NCI-H510A treated with DMSO at 0.1 percent for 48 hours (cell line): Measurements from ENCODE around the gene ZNF385B.

ENCODE experiments used
- DNase-seq: peaks from one replicate; lab custom pipeline; 2025; lab: John Stamatoyannopoulos, UW

The ZNF385B gene

GRCh38 chr2:179440642-179441251, 420.7 kb downstream of the ZNF385B start:
- DNase-seq, result peak; percentile 71

- no peak for DNase-seq
Measured at GRCh38 chr2:179438654-179439053, 422.8 kb downstream of the ZNF385B start.

DNA sequence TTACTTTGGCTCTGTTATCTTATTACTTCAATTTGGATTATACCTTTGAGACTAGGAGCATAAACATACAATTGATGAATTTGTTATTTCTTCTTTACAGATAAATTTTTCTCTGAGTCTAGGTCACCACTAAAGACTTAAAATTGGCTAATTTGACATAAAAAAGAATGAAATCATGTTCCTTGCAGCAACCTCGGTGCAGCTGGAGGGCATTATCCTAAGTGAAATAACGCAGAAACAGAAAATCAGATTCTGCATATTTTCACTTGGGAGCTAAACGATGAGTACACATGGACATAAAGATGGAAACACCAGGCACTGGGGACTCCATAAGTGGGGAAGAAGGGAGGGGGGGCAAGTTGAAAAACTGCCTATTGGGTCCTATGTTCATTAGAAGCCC, 424.0 kb downstream of the ZNF385B start:
- no peak for DNase-seq

DNA sequence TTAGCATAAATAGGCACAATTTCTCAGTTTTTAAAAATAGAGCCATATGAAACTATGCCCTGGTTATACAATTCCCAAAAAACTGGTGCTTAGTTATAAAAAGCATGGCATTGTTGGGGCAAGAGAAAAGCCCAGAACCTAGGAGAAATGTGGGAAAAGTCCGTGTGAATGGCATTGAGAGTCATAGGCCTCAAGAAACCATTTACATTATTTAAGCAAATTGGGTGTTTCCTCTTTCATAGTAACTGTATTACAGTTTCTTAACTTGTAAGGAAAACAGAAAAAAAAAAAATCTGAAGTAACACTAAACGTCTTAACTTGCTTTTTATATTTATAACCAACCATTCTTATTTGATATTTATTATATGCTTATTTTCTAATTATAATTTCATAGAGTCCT, 425.8 kb downstream of the ZNF385B start:
- no peak for DNase-seq

DNA sequence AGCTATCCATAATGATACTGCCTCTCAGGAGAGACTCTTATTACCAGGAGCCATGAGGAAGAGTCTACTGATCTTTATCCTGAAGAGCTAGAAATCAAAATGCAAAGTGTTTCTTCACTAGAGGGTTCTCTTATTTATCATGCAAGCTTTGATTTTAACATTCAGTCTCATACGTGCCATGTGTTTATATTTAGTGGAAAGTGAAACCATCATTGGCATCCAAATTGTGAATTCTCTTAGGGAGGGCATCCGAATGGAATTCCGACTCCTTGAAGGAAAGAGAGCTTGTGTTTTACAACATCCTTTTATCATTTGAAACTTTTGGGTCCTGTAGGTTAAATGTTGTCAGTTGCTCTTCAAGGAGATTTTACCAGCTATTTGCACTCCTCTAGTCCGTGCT, 426.4 kb downstream of the ZNF385B start:
- no peak for DNase-seq

DNA sequence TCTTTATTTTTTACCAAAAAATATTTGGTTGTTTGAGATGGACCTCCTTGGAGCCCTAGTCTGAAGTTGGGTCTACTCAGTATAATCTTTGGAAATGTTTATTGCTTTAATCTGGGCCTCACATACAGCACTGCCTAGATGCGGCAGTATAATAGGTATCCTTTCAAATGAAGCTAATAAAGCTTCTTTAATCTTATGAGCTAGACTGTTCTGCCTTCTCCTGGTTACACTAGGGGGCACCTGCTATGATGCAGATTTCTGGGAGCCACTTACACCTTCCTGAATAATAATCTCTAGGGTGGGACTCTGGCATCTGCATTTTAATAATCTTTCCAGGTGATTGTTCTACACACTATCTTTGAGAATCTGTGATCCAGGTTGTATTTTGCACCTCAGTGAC, 427.1 kb downstream of the ZNF385B start:
- DNase-seq, result no peak

- DNase-seq, result no peak
Measured at GRCh38 chr2:179432751-179433150, 428.7 kb downstream of the ZNF385B start.

GRCh38 chr2:179429597-179429996, 431.8 kb downstream of the ZNF385B start:
- DNase-seq, result no peak

DNA sequence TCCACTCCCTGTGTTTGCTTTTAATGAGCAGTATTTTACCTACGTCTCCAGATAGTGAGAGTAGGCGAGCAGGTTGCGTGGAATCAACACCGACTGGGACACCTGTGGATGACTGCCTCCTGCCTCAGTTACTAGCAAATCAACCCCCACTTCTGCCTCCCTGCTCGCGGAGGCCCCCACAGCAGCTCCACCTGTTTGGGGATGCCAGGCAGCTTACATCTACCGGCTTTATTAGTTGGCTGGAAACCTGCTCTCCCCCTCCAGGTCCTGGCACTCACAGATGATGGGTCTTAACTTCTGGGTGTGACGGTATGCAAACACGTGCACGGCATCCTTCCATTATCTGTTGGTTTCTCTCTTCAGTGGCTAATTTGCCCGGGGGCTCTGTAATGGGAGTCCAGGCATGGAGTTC, 432.3 kb downstream of the ZNF385B start:
- DNase-seq, result no peak

GRCh38 chr2:179428649-179429048, 432.8 kb downstream of the ZNF385B start:
- no peak for DNase-seq

DNA sequence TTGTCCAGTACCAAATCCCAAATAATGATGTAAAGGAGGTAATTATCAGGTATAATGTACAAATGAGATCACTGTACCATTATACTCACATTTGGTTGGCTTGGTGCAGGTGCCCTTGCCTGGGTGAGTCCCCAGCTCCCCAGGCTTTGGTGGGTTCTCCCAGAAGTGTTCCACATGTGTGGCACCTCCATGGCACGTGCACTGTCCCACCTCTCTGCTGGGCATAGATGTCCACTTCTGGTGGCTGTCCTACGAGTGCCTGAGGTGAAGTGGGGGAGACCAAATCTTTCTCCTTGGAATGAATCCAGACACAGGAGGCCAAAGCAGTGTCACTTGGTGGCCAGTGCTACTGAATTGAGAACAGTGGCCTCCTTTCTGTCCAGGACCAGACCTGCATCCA, 434.3 kb downstream of the ZNF385B start:
- no peak for DNase-seq

DNA sequence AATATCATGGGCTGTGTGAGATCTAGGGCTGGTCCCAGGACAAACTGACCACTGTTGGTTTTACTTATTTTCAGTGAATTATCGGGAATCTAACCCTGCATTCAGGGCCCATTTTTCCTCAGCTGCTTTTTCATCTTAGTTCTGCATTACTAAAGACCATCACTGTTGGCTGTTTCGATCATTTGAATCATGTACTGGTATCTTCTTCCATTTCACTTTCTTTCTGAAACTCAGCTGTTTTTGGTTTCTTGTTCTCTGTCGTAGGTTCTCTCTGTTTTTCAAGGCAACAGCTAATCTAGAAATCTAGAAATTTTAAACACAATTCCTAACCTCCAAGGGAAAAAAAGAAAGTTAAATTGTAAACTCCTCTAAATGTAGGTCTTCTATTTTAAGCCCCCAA, 436.8 kb downstream of the ZNF385B start:
- no peak for DNase-seq

- DNase-seq, result peak; percentile 90
Measured at GRCh38 chr2:179422037-179422643, 439.3 kb downstream of the ZNF385B start.

DNA sequence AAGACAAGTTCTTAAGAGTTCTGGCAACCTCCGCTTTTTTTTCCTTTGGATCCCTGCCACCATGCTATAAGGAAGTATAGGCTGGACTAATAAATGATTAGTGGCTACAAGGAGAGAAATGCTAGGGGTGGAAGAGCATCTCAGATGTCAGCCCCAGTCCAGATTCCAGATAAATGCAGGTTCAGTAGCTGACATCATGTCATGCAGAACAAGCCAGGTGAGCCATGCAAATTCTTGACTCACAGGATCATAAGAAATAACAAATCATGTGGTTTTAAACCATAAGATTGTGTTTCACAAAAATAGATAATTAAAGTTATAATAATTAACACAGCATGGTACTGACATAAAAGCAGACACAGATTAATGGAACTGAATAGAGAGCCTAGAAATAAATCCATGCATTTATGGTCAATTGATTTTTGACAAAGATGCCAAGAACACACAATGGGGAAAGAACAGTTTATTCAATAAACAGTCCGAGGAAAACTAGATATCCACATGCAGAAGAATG, 443.9 kb downstream of the ZNF385B start:
- DNase-seq, result no peak

GRCh38 chr2:179412112-179412511, 449.3 kb downstream of the ZNF385B start:
- DNase-seq, result no peak

DNA sequence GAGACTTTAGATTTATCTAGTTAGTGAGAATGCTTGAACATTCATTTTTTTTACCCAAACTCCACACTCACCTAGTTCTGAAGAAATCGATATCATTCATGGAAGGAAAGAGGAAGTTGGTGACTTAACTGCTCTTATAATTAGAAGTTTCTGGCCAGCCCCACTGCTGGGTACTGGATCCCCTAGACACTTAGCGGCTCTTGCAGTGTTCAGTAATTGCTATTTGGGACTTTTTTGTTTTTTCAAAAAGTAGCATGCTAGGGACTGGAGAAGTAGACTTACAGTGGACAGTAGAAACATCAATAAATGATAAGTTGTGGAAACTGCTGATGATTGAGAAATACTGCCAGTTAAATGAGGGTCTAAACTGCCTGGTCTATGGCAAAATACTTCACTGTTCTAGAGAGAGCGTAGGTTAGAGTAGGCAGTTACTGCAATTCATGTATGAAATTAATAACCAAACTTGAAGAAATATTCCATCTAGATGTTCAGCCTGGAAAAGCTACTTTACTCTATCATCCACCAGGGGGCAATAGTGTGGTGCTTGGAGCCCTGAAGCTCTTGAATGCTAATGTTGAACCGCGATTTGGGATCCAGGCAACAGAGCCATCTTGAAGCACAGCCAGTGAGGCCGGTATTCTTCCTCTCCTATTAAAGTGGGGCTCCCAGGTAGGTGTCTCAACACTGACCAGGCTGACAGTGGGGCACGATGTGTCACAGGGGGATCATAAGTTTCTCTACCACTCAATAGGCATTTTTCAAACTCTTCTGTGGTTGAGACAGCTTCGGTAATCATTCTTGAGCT, 450.7 kb downstream of the ZNF385B start:
- peak; percentile 85 for DNase-seq

GRCh38 chr2:179403624-179404023, 457.8 kb downstream of the ZNF385B start:
- DNase-seq, result no peak

DNA sequence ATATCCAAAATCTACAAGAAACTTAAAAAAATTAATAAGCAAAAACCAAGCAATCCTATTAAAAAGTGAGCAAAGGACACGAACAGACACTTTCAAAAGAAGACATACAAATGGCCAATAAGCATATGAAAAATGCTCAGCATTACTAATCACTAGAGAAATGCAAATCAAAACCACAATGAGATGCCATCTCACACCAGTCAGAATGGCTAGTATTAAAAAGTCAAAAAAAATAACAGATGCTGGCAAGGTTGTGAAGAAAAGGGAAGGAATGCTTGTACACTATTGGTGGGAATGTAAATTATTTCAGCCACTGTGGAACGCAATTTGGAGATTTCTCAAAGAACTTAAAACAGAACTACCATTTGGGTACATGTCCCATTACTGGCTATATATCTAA, 467.9 kb downstream of the ZNF385B start:
- no peak for DNase-seq
